Mammary epithelial cell (primary cell): Measurements from ENCODE around the gene CERCAM.

Experiments
- EZH2 ChIP-seq: IDR thresholded peaks from 2 replicates; pipeline ENCODE4 v1.6.1; 2012; ENCODE audit warnings: low read length, inconsistent platforms, borderline replicate concordance
- TF ChIP-seq, protein P1 (sequence below), 2 donors: IDR thresholded peaks in 1 of 2; conservative IDR thresholded peaks in 1 of 2; 2 replicates each; pipeline ENCODE4 v1.5.1; 2011 to 2012; ENCODE audit warnings: inconsistent platforms in 2 of 2, low read length in 2 of 2, mild to moderate bottlenecking in 2 of 2, control low read depth in 1 of 2, low read depth in 1 of 2; ENCODE audit not compliant: insufficient read depth in 1 of 2; ENCODE audit errors: extremely low read depth in 1 of 2

DNA sequence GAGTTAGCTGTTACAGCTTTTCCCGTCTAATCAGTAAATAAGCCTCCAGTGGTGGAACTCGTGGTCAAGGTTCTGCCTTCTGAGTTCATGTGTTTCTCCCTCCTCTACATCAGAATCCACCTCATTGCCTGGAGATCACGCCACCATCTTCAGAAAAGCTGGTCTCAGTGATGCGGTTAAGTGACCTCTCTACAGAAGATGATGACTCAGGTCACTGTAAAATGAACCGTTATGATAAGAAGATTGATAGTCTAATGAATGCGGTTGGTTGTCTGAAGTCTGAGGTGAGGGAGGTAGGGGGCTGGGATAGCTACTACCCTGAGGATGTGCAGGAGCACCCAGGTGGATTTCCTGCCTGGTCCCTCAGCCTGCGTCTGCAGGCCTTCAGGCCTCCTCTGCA lies 48.4 kb downstream of the CERCAM start:
- TF ChIP-seq, protein P1, sequence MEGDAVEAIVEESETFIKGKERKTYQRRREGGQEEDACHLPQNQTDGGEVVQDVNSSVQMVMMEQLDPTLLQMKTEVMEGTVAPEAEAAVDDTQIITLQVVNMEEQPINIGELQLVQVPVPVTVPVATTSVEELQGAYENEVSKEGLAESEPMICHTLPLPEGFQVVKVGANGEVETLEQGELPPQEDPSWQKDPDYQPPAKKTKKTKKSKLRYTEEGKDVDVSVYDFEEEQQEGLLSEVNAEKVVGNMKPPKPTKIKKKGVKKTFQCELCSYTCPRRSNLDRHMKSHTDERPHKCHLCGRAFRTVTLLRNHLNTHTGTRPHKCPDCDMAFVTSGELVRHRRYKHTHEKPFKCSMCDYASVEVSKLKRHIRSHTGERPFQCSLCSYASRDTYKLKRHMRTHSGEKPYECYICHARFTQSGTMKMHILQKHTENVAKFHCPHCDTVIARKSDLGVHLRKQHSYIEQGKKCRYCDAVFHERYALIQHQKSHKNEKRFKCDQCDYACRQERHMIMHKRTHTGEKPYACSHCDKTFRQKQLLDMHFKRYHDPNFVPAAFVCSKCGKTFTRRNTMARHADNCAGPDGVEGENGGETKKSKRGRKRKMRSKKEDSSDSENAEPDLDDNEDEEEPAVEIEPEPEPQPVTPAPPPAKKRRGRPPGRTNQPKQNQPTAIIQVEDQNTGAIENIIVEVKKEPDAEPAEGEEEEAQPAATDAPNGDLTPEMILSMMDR (conservative IDR thresholded peaks at IDR 0.05 in 1 of 2, IDR thresholded peaks at IDR 0.05 in 1 of 2; ENCODE audit: extremely low read depth in 1 of 2, insufficient read depth in 1 of 2, low read depth in 1 of 2, low read length in 2 of 2), result no peak
- TF ChIP-seq EZH2, result no peak
